Measurements from ENCODE around the gene SULT2B1. TPM values are rescaled to one million over a fixed set of nuclear protein-coding genes. Genes with fewer than 3 reads are reported as not detected.
A peak's percentile ranks its signal among the peaks of the same experiment; 100 is the strongest.

SULT2B1 gene
- polyA plus RNA-seq, 2 of the 4 experiments (the other 2 are of a cell fraction), result 22.2 to 34.3 TPM

DNA sequence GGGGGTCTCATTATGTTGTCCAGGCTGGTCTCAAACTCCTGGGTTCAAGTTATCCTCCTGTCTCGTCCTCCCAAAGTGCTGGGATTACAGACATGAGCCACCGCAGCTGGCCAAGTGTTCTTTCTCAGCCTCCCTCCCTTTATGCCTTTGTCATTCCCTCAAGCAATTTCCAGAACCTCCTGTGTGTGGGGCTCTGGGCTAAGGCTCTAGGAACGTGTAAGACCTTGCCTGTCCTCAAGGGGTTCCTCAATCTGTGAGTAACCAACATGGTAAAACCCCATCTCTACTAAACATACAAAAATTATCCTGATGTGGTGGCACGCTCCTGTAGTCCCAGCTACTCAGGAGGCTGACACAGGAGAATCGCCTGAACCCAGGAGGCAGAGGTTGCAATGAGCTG, 39.0 kb downstream of the SULT2B1 start:
- H3K4me1 ChIP-seq, result peaks cover 6% of the 10 kb centered on the region
- H3K4me2 ChIP-seq, result no peak overlapping the region
- no peak for FAIRE-seq
- ChIA-PET CTCF (interaction anchor here (0.6 to 21.8 kb wide), 10 partner anchors 18 to 854 kb away, joined by 3 to 618 read pairs (median 84); partner anchors contain the start of genes FAM83E, GRWD1 and SPACA4), POLR2A (no interaction called here)
- peak in 1 of 2 experiments; percentile 68 for DNase-seq (ENCODE audit: low read depth in 1 of 2, low spot score in 1 of 2)
- peak in 1 of 2 experiments; percentile 20; a peak in 1 of 5 replicates for TF ChIP-seq RAD21 (conservative IDR thresholded peaks at IDR 0.05 in 1 of 2, IDR thresholded peaks at IDR 0.05 in 1 of 2)
- no peak for TF ChIP-seq RFX5 (IDR thresholded peaks at IDR 0.05)
- TF ChIP-seq RNF2 (IDR thresholded peaks at IDR 0.05; ENCODE audit: borderline replicate concordance, low read depth), result no peak
- no peak for TF ChIP-seq RARB (CRISPR knock-in tag; IDR thresholded peaks at IDR 0.05)
- no peak for TF ChIP-seq EHF (CRISPR knock-in tag; IDR thresholded peaks at IDR 0.05)
- no peaks in the 10 kb centered on the region for H3K9me3 ChIP-seq
- peak overlapping the region in 1 of 2 experiments; percentile 1; a peak in 1 of 6 replicates for H3K27ac ChIP-seq
- ATAC-seq, result peak; percentile 42 to 49; a peak in 3 of 6 replicates
- 77% methylated on average over 5 of the region's 5 CpGs for WGBS (ENCODE audit: missing lambda C conversion rate)
- H3K4me3 ChIP-seq, result no peak overlapping the region

DNA sequence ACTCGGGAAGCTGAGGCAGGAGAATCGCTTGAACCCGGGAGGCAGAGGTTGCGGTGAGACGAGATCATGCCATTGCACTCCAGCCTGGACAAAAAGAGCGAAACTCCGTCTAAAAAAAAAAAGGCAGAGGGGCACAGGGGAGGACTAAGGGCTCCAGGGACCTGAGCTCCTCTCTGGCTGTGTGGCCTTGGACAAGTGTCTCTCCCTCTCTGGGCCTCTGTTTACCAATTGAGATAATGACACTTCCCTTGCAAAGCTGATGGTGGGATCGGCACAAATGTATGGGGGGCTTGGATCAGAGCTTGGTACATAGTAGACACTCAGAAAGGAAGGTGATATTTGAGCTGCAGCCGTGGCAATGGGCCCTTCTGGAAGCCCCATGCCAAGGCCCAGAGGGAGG, 43.2 kb downstream of the SULT2B1 start:
- no peaks in the 10 kb centered on the region for H3K4me1 ChIP-seq
- POLR2A ChIA-PET, result interaction anchor here (0.5 to 2.2 kb wide), 3 partner anchors 24 to 138 kb away, joined by 4 to 10 read pairs (median 5); partner anchors contain the start of genes RPL18 and SPHK2
- H3K4me3 ChIP-seq, result no peak overlapping the region
- no peak overlapping the region for H3K27ac ChIP-seq
- TF ChIP-seq ZFP36 (IDR thresholded peaks at IDR 0.05; ENCODE audit: borderline replicate concordance, partially characterized antibody), result peak; percentile 36
- TF ChIP-seq SMC3 (IDR thresholded peaks at IDR 0.05), result no peak
- FAIRE-seq (no peak), DNase-seq (ENCODE audit: low read depth in 1 of 2, low spot score in 1 of 2) (no peak), ATAC-seq (no peak)
- H3K4me2 ChIP-seq, result no peak overlapping the region
- CTCF ChIA-PET, result interaction anchor here (0.9 to 14.4 kb wide), 8 partner anchors 8 to 256 kb away, joined by 3 to 396 read pairs (median 8); partner anchors contain the start of genes FAM83E and SPACA4
- 90% methylated on average over 9 of the region's 9 CpGs for WGBS (ENCODE audit: missing lambda C conversion rate)
- no peaks in the 10 kb centered on the region for H3K9me3 ChIP-seq

DNA sequence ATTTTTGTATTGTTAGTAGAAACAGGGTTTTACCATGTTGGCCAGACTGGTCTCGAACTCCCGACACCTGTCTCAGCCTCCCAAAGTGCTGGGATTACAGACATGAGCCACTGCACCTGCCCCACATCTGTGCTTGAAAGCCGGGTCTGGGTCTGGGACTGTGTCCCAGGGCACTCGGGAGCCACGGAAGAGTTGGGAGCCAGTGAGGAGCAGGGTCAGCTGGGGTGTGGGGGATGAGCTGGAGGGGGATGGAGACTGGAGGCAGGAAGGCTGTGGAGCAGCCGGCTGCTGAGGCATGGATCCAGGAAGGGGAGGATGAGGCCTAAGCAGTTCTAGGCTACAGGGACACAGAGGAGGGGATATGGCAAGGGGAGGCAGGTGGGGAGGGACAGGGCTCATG, 43.9 kb downstream of the SULT2B1 start:
- FAIRE-seq (no peak), ATAC-seq (peak in 1 of 2 experiments; percentile 19; a peak in 2 of 6 replicates), DNase-seq (ENCODE audit: low read depth in 1 of 2, low spot score in 1 of 2) (no peak)
- TF ChIP-seq ZFP36 (IDR thresholded peaks at IDR 0.05; ENCODE audit: borderline replicate concordance, partially characterized antibody) (peak; percentile 5), RCOR1 (IDR thresholded peaks at IDR 0.05; ENCODE audit: low read depth, low read length) (no peak), CBX8 (IDR thresholded peaks at IDR 0.05) (no peak), HOXB5 (CRISPR knock-in tag; IDR thresholded peaks at IDR 0.05) (no peak)
- TF ChIP-seq, protein P1, sequence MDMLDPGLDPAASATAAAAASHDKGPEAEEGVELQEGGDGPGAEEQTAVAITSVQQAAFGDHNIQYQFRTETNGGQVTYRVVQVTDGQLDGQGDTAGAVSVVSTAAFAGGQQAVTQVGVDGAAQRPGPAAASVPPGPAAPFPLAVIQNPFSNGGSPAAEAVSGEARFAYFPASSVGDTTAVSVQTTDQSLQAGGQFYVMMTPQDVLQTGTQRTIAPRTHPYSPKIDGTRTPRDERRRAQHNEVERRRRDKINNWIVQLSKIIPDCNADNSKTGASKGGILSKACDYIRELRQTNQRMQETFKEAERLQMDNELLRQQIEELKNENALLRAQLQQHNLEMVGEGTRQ (IDR thresholded peaks at IDR 0.05), result no peak
- H3K9me3 ChIP-seq, result no peaks in the 10 kb centered on the region
- H3K4me2 ChIP-seq, result no peak overlapping the region
- H3K4me3 ChIP-seq, result no peak overlapping the region
- POLR2A ChIA-PET, result interaction anchor here (0.5 to 2.2 kb wide), 2 partner anchors 23 to 93 kb away, joined by 5 to 10 read pairs; partner anchors contain the start of genes RPL18 and SPHK2
- 59% methylated on average over 6 of the region's 6 CpGs for WGBS (ENCODE audit: missing lambda C conversion rate)
- CTCF ChIA-PET, result interaction anchor here (0.9 to 14.4 kb wide), 7 partner anchors 9 to 257 kb away, joined by 3 to 396 read pairs (median 9); partner anchors contain the start of genes FAM83E and SPACA4
- H3K4me1 ChIP-seq, result no peaks in the 10 kb centered on the region
- H3K27ac ChIP-seq, result no peak overlapping the region

DNA sequence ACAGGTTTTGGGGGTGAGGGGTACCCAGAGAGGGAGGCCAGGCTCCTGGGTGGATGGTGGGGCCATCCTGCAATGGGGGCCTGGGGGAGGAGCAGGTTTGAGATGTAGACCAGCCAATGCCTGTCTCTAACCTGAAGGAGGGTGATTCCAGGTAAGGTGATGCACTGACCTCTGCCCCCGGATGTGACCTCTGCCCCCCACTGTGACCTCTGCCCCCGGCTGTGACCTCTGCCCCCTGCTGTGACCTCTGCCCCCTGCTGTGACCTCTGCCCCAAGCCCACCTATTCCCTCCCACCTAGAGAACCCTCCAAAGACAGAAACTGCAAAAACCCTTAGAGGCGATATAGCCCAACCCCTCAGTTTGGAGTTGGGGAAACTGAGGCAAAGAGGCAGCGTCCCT, 44.3 kb downstream of the SULT2B1 start:
- CTCF ChIA-PET, result interaction anchor here (0.9 to 14.4 kb wide), 6 partner anchors 9 to 257 kb away, joined by 3 to 396 read pairs (median 18); partner anchors contain the start of genes FAM83E and SPACA4
- H3K4me3 ChIP-seq, result no peak overlapping the region
- no peak overlapping the region for H3K4me2 ChIP-seq
- POLR2A ChIA-PET, result interaction anchor here (2.2 kb wide), 1 partner anchor 23 kb away, joined by 10 read pairs; the partner anchor contains the start of genes RPL18 and SPHK2
- DNase-seq (ENCODE audit: low read depth in 1 of 2, low spot score in 1 of 2), result no peak
- no peak for TF ChIP-seq RCOR1 (IDR thresholded peaks at IDR 0.05; ENCODE audit: low read depth, low read length)
- TF ChIP-seq, protein P2, sequence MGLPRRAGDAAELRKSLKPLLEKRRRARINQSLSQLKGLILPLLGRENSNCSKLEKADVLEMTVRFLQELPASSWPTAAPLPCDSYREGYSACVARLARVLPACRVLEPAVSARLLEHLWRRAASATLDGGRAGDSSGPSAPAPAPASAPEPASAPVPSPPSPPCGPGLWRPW (IDR thresholded peaks at IDR 0.05), result no peak
- TF ChIP-seq, protein P3, sequence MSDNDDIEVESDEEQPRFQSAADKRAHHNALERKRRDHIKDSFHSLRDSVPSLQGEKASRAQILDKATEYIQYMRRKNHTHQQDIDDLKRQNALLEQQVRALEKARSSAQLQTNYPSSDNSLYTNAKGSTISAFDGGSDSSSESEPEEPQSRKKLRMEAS (IDR thresholded peaks at IDR 0.05), result no peak
- no peak for TF ChIP-seq PHF8 (IDR thresholded peaks at IDR 0.05; ENCODE audit: borderline replicate concordance, low read depth)
- TF ChIP-seq SMC3 (IDR thresholded peaks at IDR 0.05), result no peak
- no peaks in the 10 kb centered on the region for H3K9me3 ChIP-seq
- H3K4me1 ChIP-seq, result no peaks in the 10 kb centered on the region
- ATAC-seq, result no peak
- WGBS (ENCODE audit: missing lambda C conversion rate), result 71% methylated on average over 4 of the region's 4 CpGs
- no peak overlapping the region for H3K27ac ChIP-seq
- FAIRE-seq, result no peak

Data from A549 (cell line).